GM12878 (cell line): ENCODE measurements around the gene IFNA14. TPM values are rescaled to one million over a fixed set of nuclear protein-coding genes. Genes with fewer than 3 reads are reported as not detected.

ENCODE experiments used
- ATAC-seq: fragments of 200-7000 bp; cut with Tn5 transposase; 3 replicates; pipeline ENCODE4 v1.9.1; 2020; ENCODE audit warnings: mild to moderate bottlenecking, moderate library complexity
- BruUV-seq: library from RNA; stranded (reverse); fragments of 400-500 nt; replicated peaks from 2 replicates; lab custom pipeline; 2021; lab: Mats Ljungman, UMichigan
- CTCF ChIA-PET: fragments of 300-600 bp; sonication (Branson Sonifier 250); formaldehyde crosslinking; extraction: SDS; loops from one replicate; lab custom pipeline; 2021; ENCODE audit warnings: inconsistent platforms; lab: Yijun Ruan, JAX
- POLR2A ChIA-PET: fragments of 350-600 bp; formaldehyde crosslinking; extraction: SDS; loops from one replicate; lab custom pipeline; 2021; ENCODE audit warnings: inconsistent platforms; lab: Charles Lee
- RAD21 ChIA-PET: fragments of 300-600 bp; sonication (Branson Sonifier 250); formaldehyde crosslinking; loops from one replicate; lab custom pipeline; 2023; ENCODE audit warnings: antibody characterized with exemption; ENCODE audit not compliant: unreplicated experiment; lab: Charles Lee
- SMC1A ChIA-PET: fragments of 300-600 bp; sonication (Branson Sonifier 250); formaldehyde crosslinking; loops from one replicate; lab custom pipeline; 2023; ENCODE audit not compliant: unreplicated experiment, uncharacterized antibody; lab: Charles Lee
- DNase-seq: peaks from one replicate; pipeline ENCODE4 v3.0.0-alpha.2; 2011; ENCODE audit warnings: low read depth, low spot score
- FAIRE-seq: peaks from 3 replicates; lab custom pipeline; 2011; peaks lifted over from hg19 to GRCh38; lab: Jason Lieb, UNC
- H2AFZ ChIP-seq: 2 replicates; pipeline ENCODE4 v1.6.0; 2011; ENCODE audit warnings: low read depth, low read length, control low read depth; ENCODE audit not compliant: control insufficient read depth
- H3K27ac ChIP-seq: 2 replicates; pipeline ENCODE4 v1.5.1; 2011; ENCODE audit warnings: control low read depth; ENCODE audit not compliant: control insufficient read depth, insufficient read depth
- H3K27me3 ChIP-seq, 2 experiments: replicated peaks in 1 of 2; 2 replicates each; pipeline versions ENCODE4 v1.6.0 to v1.6.1; 2011; ENCODE audit warnings: low read length in 1 of 2; ENCODE audit not compliant: control insufficient read depth in 2 of 2, insufficient read depth in 2 of 2
- H3K36me3 ChIP-seq, 2 experiments: 2 replicates each; pipeline ENCODE4 v1.5.1; 2011; ENCODE audit warnings: low read length in 1 of 2; ENCODE audit not compliant: control insufficient read depth in 2 of 2, insufficient read depth in 2 of 2
- H3K4me1 ChIP-seq: 2 replicates; pipeline ENCODE4 v1.6.1; 2011; ENCODE audit warnings: mild to moderate bottlenecking, low read length, moderate library complexity, mixed read lengths; ENCODE audit not compliant: control insufficient read depth, insufficient read depth
- H3K4me2 ChIP-seq: 2 replicates; pipeline ENCODE4 v1.6.0; 2011; ENCODE audit warnings: control low read depth; ENCODE audit not compliant: control insufficient read depth, insufficient read depth
- H3K4me3 ChIP-seq: fragments of 200-600 bp; sonication (generic); 2 replicates; pipeline ENCODE4 v1.5.1; 2016
- H3K79me2 ChIP-seq: 2 replicates; pipeline ENCODE4 v1.6.0; 2011; ENCODE audit warnings: low read length; ENCODE audit not compliant: control insufficient read depth, insufficient read depth
- H3K9ac ChIP-seq: 2 replicates; pipeline ENCODE4 v1.8.0; 2011; ENCODE audit warnings: low read length, control low read depth, mixed read lengths; ENCODE audit not compliant: control insufficient read depth, insufficient read depth
- H3K9me3 ChIP-seq: replicated peaks from 3 replicates; pipeline ENCODE4 v1.5.1; 2011; ENCODE audit warnings: mild to moderate bottlenecking, low read length; ENCODE audit not compliant: control insufficient read depth, insufficient read depth
- H4K20me1 ChIP-seq: 2 replicates; pipeline ENCODE4 v1.6.0; 2011; ENCODE audit not compliant: control insufficient read depth, insufficient read depth
- CHD4 ChIP-seq: fragments of 200-600 bp; sonication (generic); IDR thresholded peaks from 2 replicates; pipeline ENCODE4 v1.6.1; 2016; ENCODE audit warnings: mild to moderate bottlenecking
- CREB1 ChIP-seq: IDR thresholded peaks from 2 replicates; pipeline ENCODE4 v1.6.1; 2012; ENCODE audit warnings: low read depth, mild to moderate bottlenecking, inconsistent platforms
- EED ChIP-seq: sonication (generic); IDR thresholded peaks from 2 replicates; pipeline ENCODE4 v1.6.1; 2016; ENCODE audit warnings: antibody characterized with exemption, low read depth
- EZH2 ChIP-seq: IDR thresholded peaks from 2 replicates; pipeline ENCODE4 v1.6.1; 2012; ENCODE audit warnings: low read depth, mild to moderate bottlenecking, control low read depth, inconsistent platforms, low read length, borderline replicate concordance; ENCODE audit not compliant: control insufficient read depth
- GATAD2B ChIP-seq: fragments of 450-650 bp; conservative IDR thresholded peaks from 2 replicates; pipeline ENCODE4 v1.6.1; 2017; ENCODE audit warnings: low read depth, mild to moderate bottlenecking, moderate library complexity
- JUNB ChIP-seq: IDR thresholded peaks from 2 replicates; pipeline ENCODE4 v1.6.1; 2016; ENCODE audit warnings: antibody characterized with exemption, mild to moderate bottlenecking
- MYB ChIP-seq: fragments of 150-350 bp; IDR thresholded peaks from 2 replicates; pipeline ENCODE4 v1.6.1; 2014; ENCODE audit warnings: mild to moderate bottlenecking, low read depth, low read length, borderline replicate concordance
- NFYA ChIP-seq: IDR thresholded peaks from 2 replicates; pipeline ENCODE4 v1.6.1; 2011; ENCODE audit warnings: low read depth, mild to moderate bottlenecking, low read length, improper control_type of control experiment, borderline replicate concordance
- NFYB ChIP-seq: IDR thresholded peaks from 2 replicates; pipeline ENCODE4 v1.6.1; 2011; ENCODE audit warnings: low read depth, mild to moderate bottlenecking, low read length, improper control_type of control experiment, moderate library complexity; ENCODE audit not compliant: insufficient read depth
- NR2C2 ChIP-seq: IDR thresholded peaks from 2 replicates; pipeline ENCODE4 v1.6.1; 2011; ENCODE audit warnings: borderline replicate concordance, low read depth; ENCODE audit not compliant: control insufficient read depth, insufficient read length
- SMAD1 ChIP-seq: fragments of 450-650 bp; IDR thresholded peaks from 2 replicates; pipeline ENCODE4 v1.6.1; 2018; ENCODE audit warnings: mild to moderate bottlenecking, low read depth; ENCODE audit not compliant: partially characterized antibody
- STAT1 ChIP-seq: fragments of 450-650 bp; conservative IDR thresholded peaks from 2 replicates; pipeline ENCODE4 v1.6.1; 2014; ENCODE audit warnings: antibody characterized with exemption, mild to moderate bottlenecking
- WGBS: methylation state at CpG from one replicate; pipeline ENCODE4 v1.1.6; 2016; ENCODE audit warnings: low lambda C conversion rate; ENCODE audit not compliant: insufficient replicate concordance, insufficient coverage; ENCODE audit errors: missing lambda C conversion rate; 5-methylcytosine and 5-hydroxymethylcytosine counted together
- in situ Hi-C: fragments of 300-500 bp; cut with MboI; formaldehyde crosslinking; loops from 9 replicates; pipeline ENCODE4 v1.14.3; 2018; ENCODE audit warnings: mixed read lengths
- intact Hi-C: fragments of 100-400 bp; cut with micrococcal nuclease; formaldehyde crosslinking; loops from one replicate; pipeline ENCODE4 v1.14.2; 2022; ENCODE audit not compliant: unreplicated experiment
- polyA plus RNA-seq, 11 experiments: library from polyadenylated mRNA; depleted of rRNA in 4 of 11; unstranded in 6 of 11; stranded (reverse) in 5 of 11; fragments of >200 nt; fragmentation: Nextera tagmentation in 4 of 11; fragmentation: Illumina TruSeq in 1 of 11; extraction: Ambion mirVana in 4 of 11; extraction: Trizol in 1 of 11; gene quantifications; 1 replicate in 1 of 11; 2 replicates in 10 of 11; pipeline versions ENCODE4 v1.2.1 to v1.2.3, GENCODE V29; 2011 to 2016; ENCODE audit warnings: inconsistent platforms in 2 of 11, missing spikeins in 2 of 11, low read depth in 1 of 11
- total RNA-seq, 4 experiments: library from RNA; depleted of rRNA in 3 of 4; stranded (reverse); fragments of >200 nt in 3 of 4; fragmentation: Illumina TruSeq in 1 of 4; extraction: Trizol in 1 of 4; gene quantifications; 2 replicates each; pipeline versions ENCODE4 v1.2.1 to v1.2.3, GENCODE V29; 2013 to 2021
- TF ChIP-seq, protein P1 (sequence below): IDR thresholded peaks from 2 replicates; pipeline ENCODE4 v1.6.1; 2012; ENCODE audit warnings: mild to moderate bottlenecking, low read depth, low read length
- TF ChIP-seq, protein P2 (sequence below): IDR thresholded peaks from 2 replicates; pipeline ENCODE4 v1.6.1; 2011; ENCODE audit warnings: low read depth, low read length, improper control_type of control experiment, borderline replicate concordance
- TF ChIP-seq, protein P3 (sequence below): fragments of 450-650 bp; formaldehyde crosslinking; IDR thresholded peaks from 2 replicates; pipeline ENCODE4 v1.4.0; 2022; ENCODE audit warnings: mild to moderate bottlenecking, moderate library complexity

IFNA14 gene
- total and polyA plus RNA-seq, 10 of the 15 experiments (the other 5 are each of a cell fraction or from before 2014, with no cell fraction given) = not detected

DNA sequence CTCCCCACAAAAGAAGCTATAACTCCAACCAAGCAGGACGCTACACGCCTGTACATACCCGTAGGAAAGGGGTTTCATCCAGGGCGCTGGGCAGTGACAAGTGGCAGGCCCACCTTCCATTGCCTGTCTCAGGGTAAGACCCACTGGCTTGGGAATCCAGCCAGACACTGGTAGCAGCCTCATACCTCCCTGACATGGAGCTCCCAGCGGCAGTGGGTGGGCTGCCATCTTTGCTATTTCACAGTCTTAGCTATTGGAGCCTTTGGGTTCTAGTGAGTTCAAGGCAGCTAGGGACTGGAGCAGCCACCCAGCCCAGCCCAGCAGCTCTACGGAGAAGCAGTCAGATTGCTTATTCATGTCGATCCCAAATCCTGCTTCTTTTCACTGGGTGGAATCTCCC is 29.5 kb downstream of the IFNA14 start:
- CTCF ChIA-PET = interaction anchor here (1.0 kb wide), 1 partner anchor 116 kb away, joined by 3 read pairs; no protein-coding TSS in a partner anchor
- POLR2A ChIA-PET = no interaction called here
- 55% methylated on average over 7 of the region's 7 CpGs for WGBS
- TF ChIP-seq NR2C2 = no peak
- TF ChIP-seq, protein P1, sequence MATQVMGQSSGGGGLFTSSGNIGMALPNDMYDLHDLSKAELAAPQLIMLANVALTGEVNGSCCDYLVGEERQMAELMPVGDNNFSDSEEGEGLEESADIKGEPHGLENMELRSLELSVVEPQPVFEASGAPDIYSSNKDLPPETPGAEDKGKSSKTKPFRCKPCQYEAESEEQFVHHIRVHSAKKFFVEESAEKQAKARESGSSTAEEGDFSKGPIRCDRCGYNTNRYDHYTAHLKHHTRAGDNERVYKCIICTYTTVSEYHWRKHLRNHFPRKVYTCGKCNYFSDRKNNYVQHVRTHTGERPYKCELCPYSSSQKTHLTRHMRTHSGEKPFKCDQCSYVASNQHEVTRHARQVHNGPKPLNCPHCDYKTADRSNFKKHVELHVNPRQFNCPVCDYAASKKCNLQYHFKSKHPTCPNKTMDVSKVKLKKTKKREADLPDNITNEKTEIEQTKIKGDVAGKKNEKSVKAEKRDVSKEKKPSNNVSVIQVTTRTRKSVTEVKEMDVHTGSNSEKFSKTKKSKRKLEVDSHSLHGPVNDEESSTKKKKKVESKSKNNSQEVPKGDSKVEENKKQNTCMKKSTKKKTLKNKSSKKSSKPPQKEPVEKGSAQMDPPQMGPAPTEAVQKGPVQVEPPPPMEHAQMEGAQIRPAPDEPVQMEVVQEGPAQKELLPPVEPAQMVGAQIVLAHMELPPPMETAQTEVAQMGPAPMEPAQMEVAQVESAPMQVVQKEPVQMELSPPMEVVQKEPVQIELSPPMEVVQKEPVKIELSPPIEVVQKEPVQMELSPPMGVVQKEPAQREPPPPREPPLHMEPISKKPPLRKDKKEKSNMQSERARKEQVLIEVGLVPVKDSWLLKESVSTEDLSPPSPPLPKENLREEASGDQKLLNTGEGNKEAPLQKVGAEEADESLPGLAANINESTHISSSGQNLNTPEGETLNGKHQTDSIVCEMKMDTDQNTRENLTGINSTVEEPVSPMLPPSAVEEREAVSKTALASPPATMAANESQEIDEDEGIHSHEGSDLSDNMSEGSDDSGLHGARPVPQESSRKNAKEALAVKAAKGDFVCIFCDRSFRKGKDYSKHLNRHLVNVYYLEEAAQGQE = no peak
- TF ChIP-seq SMAD1 = no peak
- no peak for TF ChIP-seq STAT1
- no peak for TF ChIP-seq MYB
- no peak for TF ChIP-seq JUNB
- no peak for TF ChIP-seq EZH2
- TF ChIP-seq CHD4 = no peak
- TF ChIP-seq, protein P2, sequence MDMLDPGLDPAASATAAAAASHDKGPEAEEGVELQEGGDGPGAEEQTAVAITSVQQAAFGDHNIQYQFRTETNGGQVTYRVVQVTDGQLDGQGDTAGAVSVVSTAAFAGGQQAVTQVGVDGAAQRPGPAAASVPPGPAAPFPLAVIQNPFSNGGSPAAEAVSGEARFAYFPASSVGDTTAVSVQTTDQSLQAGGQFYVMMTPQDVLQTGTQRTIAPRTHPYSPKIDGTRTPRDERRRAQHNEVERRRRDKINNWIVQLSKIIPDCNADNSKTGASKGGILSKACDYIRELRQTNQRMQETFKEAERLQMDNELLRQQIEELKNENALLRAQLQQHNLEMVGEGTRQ = no peak
- TF ChIP-seq CREB1 = no peak
- TF ChIP-seq, protein P3, sequence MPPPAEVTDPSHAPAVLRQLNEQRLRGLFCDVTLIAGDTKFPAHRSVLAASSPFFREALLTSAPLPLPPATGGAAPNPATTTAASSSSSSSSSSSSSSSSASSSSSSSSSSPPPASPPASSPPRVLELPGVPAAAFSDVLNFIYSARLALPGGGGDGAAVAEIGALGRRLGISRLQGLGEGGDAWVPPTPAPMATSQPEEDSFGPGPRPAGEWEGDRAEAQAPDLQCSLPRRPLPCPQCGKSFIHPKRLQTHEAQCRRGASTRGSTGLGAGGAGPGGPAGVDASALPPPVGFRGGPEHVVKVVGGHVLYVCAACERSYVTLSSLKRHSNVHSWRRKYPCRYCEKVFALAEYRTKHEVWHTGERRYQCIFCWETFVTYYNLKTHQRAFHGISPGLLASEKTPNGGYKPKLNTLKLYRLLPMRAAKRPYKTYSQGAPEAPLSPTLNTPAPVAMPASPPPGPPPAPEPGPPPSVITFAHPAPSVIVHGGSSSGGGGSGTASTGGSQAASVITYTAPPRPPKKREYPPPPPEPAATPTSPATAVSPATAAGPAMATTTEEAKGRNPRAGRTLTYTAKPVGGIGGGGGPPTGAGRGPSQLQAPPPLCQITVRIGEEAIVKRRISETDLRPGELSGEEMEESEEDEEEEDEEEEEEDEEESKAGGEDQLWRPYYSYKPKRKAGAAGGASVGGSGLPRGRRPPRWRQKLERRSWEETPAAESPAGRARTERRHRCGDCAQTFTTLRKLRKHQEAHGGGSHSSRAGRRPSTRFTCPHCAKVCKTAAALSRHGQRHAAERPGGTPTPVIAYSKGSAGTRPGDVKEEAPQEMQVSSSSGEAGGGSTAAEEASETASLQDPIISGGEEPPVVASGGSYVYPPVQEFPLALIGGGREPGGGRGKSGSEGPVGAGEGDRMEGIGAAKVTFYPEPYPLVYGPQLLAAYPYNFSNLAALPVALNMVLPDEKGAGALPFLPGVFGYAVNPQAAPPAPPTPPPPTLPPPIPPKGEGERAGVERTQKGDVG (CRISPR knock-in tag) = no peak
- TF ChIP-seq NFYA = no peak
- TF ChIP-seq NFYB = no peak
- TF ChIP-seq GATAD2B = no peak
- no peak for TF ChIP-seq EED

More for the DNA sequence above, 29.5 kb downstream of the IFNA14 start:
- no peaks in the 10 kb centered on the region; the same call in 1 of the 2 replicates for H3K4me1 ChIP-seq
- no peaks in the 10 kb centered on the region for H3K36me3 ChIP-seq
- intact Hi-C loops = no loop called here
- H3K79me2 ChIP-seq = no peaks in the 10 kb centered on the region
- ChIA-PET SMC1A (no interaction called here), RAD21 (no interaction called here)
- no peak for ATAC-seq
- H3K9me3 ChIP-seq = no peaks in the 10 kb centered on the region
- H3K4me3 ChIP-seq = no peak overlapping the region
- no peak overlapping the region for H3K27ac ChIP-seq
- no peak for DNase-seq
- in situ Hi-C loops = no loop called here
- no peak overlapping the region for H3K4me2 ChIP-seq
- no peak for FAIRE-seq
- BruUV-seq = no TSS peak
- no peaks in the 10 kb centered on the region for H3K27me3 ChIP-seq
- no peaks in the 10 kb centered on the region for H4K20me1 ChIP-seq
- H3K9ac ChIP-seq = no peak overlapping the region
- no peak overlapping the region for H2AFZ ChIP-seq
